ENCODE measurements around the gene DDX24.

DDX24 gene

GRCh38 chr14:94101748-94102147 is 20.7 kb upstream of the DDX24 start:
- in situ Hi-C loops (cut with MboI; ENCODE audit: low sequenced_read_pairs, unreplicated experiment) = no loop called here
- no peak for DNase-seq (ENCODE audit: low spot score)
- TF ChIP-seq CTCF (IDR thresholded peaks at IDR 0.05; ENCODE audit: borderline replicate concordance, control extremely low read depth, extremely low read depth, insufficient read depth, missing control alignments) = no peak

- no peak for DNase-seq (ENCODE audit: low spot score)
- in situ Hi-C loops (cut with MboI; ENCODE audit: low sequenced_read_pairs, unreplicated experiment) = no loop called here
- TF ChIP-seq CTCF (IDR thresholded peaks at IDR 0.05; ENCODE audit: borderline replicate concordance, control extremely low read depth, extremely low read depth, insufficient read depth, missing control alignments) = no peak
Observed at GRCh38 chr14:94100847-94101246, 19.8 kb upstream of the DDX24 start.

GRCh38 chr14:94099006-94099405 is 18.0 kb upstream of the DDX24 start:
- no peak for DNase-seq (ENCODE audit: low spot score)
- no peak for TF ChIP-seq CTCF (IDR thresholded peaks at IDR 0.05; ENCODE audit: borderline replicate concordance, control extremely low read depth, extremely low read depth, insufficient read depth, missing control alignments)
- in situ Hi-C loops (cut with MboI; ENCODE audit: low sequenced_read_pairs, unreplicated experiment) = no loop called here

- no peak for DNase-seq (ENCODE audit: low spot score)
- TF ChIP-seq CTCF (IDR thresholded peaks at IDR 0.05; ENCODE audit: borderline replicate concordance, control extremely low read depth, extremely low read depth, insufficient read depth, missing control alignments) = no peak
- in situ Hi-C loops (cut with MboI; ENCODE audit: low sequenced_read_pairs, unreplicated experiment) = no loop called here
Observed at GRCh38 chr14:94098326-94098992, 17.5 kb upstream of the DDX24 start.

- in situ Hi-C loops (cut with MboI; ENCODE audit: low sequenced_read_pairs, unreplicated experiment) = no loop called here
- DNase-seq (ENCODE audit: low spot score) = no peak
- no peak for TF ChIP-seq CTCF (IDR thresholded peaks at IDR 0.05; ENCODE audit: borderline replicate concordance, control extremely low read depth, extremely low read depth, insufficient read depth, missing control alignments)
Observed at GRCh38 chr14:94097091-94097490, 16.1 kb upstream of the DDX24 start.

- DNase-seq (ENCODE audit: low spot score) = no peak
- in situ Hi-C loops (cut with MboI; ENCODE audit: low sequenced_read_pairs, unreplicated experiment) = no loop called here
- TF ChIP-seq CTCF (IDR thresholded peaks at IDR 0.05; ENCODE audit: borderline replicate concordance, control extremely low read depth, extremely low read depth, insufficient read depth, missing control alignments) = no peak
Observed at GRCh38 chr14:94093418-94093817, 12.4 kb upstream of the DDX24 start.
